HCT116 (cell line): ENCODE measurements around the gene ADAM17. TPM values are rescaled to one million over a fixed set of nuclear protein-coding genes. Genes with fewer than 3 reads are reported as not detected.

ENCODE experiments used
- ATAC-seq: fragments of 200-7000 bp; cut with Tn5 transposase; 2 replicates; pipeline ENCODE4 v1.9.1; 2020; ENCODE audit warnings: mild to moderate bottlenecking, moderate library complexity
- BruUV-seq: library from RNA; stranded (reverse); fragments of 400-500 nt; replicated peaks from 2 replicates; lab custom pipeline; 2021; lab: Mats Ljungman, UMichigan
- CTCF ChIA-PET: fragments of 300-600 bp; sonication (Branson Sonifier 250); formaldehyde crosslinking; loops from one replicate; lab custom pipeline; 2021; ENCODE audit warnings: antibody characterized with exemption; lab: Charles Lee
- POLR2A ChIA-PET: fragments of 300-600, 350-600 bp; sonication (Branson Sonifier 250); formaldehyde crosslinking; loops from one replicate; lab custom pipeline; 2021; ENCODE audit warnings: antibody characterized with exemption; lab: Charles Lee
- RAD21 ChIA-PET, 2 experiments: fragments of 300-600 bp; sonication (Branson Sonifier 250); formaldehyde crosslinking; loops; one replicate each; lab custom pipeline; 2023; ENCODE audit warnings: low total read pairs in 2 of 2; ENCODE audit not compliant: uncharacterized antibody in 2 of 2, unreplicated experiment in 2 of 2, low non-redundant PET in 1 of 2; lab: Charles Lee
- DNase-seq: peaks from one replicate; pipeline ENCODE4 v3.0.0-alpha.2; 2010; ENCODE audit warnings: low read depth, low spot score
- H2AFZ ChIP-seq: fragments of 200-600 bp; shearing (Covaris generic), sonication (generic); 2 replicates; pipeline ENCODE4 v1.6.1; 2017; ENCODE audit warnings: low read depth, mixed run types, mixed read lengths, antibody characterized with exemption, low read length; ENCODE audit not compliant: poor library complexity, severe bottlenecking
- H3K27ac ChIP-seq: 2 replicates; pipeline ENCODE4 v1.5.1; 2012; ENCODE audit warnings: low read depth, low read length
- H3K27me3 ChIP-seq: fragments of 200-600 bp; sonication (generic); 2 replicates; pipeline ENCODE4 v1.6.1; 2016; ENCODE audit warnings: mixed run types, low read length, mixed read lengths; ENCODE audit not compliant: insufficient read depth
- H3K36me3 ChIP-seq, 2 experiments: fragments of 200-500 bp in 1 of 2; fragments of 200-600 bp in 1 of 2; sonication (Bioruptor generic) in 1 of 2; sonication (generic) in 1 of 2; 2 replicates each; pipeline versions ENCODE4 v1.5.1 to v1.6.1; 2014 to 2016; ENCODE audit warnings: low read length in 2 of 2, inconsistent platforms in 1 of 2, mixed read lengths in 1 of 2, mixed run types in 1 of 2; ENCODE audit not compliant: insufficient read depth in 2 of 2, control insufficient read depth in 1 of 2
- H3K4me1 ChIP-seq, 2 experiments: fragments of 200-600 bp in 1 of 2; sonication (generic) in 1 of 2; 2 replicates each; pipeline versions ENCODE4 v1.5.1 to v1.6.1; 2012 to 2017; ENCODE audit warnings: low read length in 2 of 2, inconsistent platforms in 1 of 2, mild to moderate bottlenecking in 1 of 2, mixed read lengths in 1 of 2, mixed run types in 1 of 2, moderate library complexity in 1 of 2; ENCODE audit not compliant: insufficient read depth in 2 of 2, control insufficient read depth in 1 of 2
- H3K4me2 ChIP-seq: fragments of 200-600 bp; sonication (generic); 2 replicates; pipeline ENCODE4 v1.6.1; 2017; ENCODE audit warnings: mixed run types, low read length, mixed read lengths
- H3K4me3 ChIP-seq, 2 experiments: fragments of 200-600 bp in 1 of 2; sonication (generic) in 1 of 2; replicated peaks in 1 of 2; 2 replicates each; pipeline ENCODE4 v1.5.1; 2011 to 2016; ENCODE audit warnings: low read length in 2 of 2, control low read depth in 1 of 2, low read depth in 1 of 2, mild to moderate bottlenecking in 1 of 2, mixed read lengths in 1 of 2, mixed run types in 1 of 2
- H3K79me2 ChIP-seq: fragments of 200-600 bp; sonication (generic); 2 replicates; pipeline ENCODE4 v1.6.1; 2017; ENCODE audit warnings: mild to moderate bottlenecking, mixed run types, low read length, moderate library complexity, mixed read lengths; ENCODE audit not compliant: insufficient read depth
- H3K9ac ChIP-seq: fragments of 200-600 bp; sonication (generic); 2 replicates; pipeline ENCODE4 v1.6.1; 2016; ENCODE audit warnings: low read length, mixed read lengths
- H3K9me2 ChIP-seq: fragments of 200-600 bp; sonication (generic), shearing (Covaris generic); 2 replicates; pipeline ENCODE4 v1.6.1; 2017; ENCODE audit warnings: mixed run types, mild to moderate bottlenecking, moderate library complexity; ENCODE audit not compliant: insufficient read depth
- H3K9me3 ChIP-seq, 2 experiments: fragments of 200-500 bp in 1 of 2; fragments of 200-600 bp in 1 of 2; sonication (Bioruptor generic) in 1 of 2; sonication (generic) in 1 of 2; 2 replicates each; pipeline ENCODE4 v1.6.1; 2014 to 2017; ENCODE audit warnings: low read length in 2 of 2, mixed read lengths in 2 of 2, inconsistent platforms in 1 of 2, low read depth in 1 of 2, mild to moderate bottlenecking in 1 of 2, mixed run types in 1 of 2, moderate library complexity in 1 of 2; ENCODE audit not compliant: control insufficient read depth in 1 of 2, insufficient read depth in 1 of 2
- H4K20me1 ChIP-seq: fragments of 200-600 bp; sonication (generic), shearing (Covaris generic); 2 replicates; pipeline ENCODE4 v1.6.1; 2017; ENCODE audit warnings: mixed run types, mild to moderate bottlenecking, moderate library complexity; ENCODE audit not compliant: insufficient read depth
- CBX3 ChIP-seq: IDR thresholded peaks from 2 replicates; pipeline ENCODE4 v1.6.1; 2012; ENCODE audit warnings: low read depth
- CEBPB ChIP-seq: IDR thresholded peaks from 2 replicates; pipeline ENCODE4 v1.6.1; 2012; ENCODE audit warnings: low read depth
- EGR1 ChIP-seq: IDR thresholded peaks from 2 replicates; pipeline ENCODE4 v1.6.1; 2012; ENCODE audit warnings: low read depth
- ELF1 ChIP-seq: IDR thresholded peaks from 2 replicates; pipeline ENCODE4 v1.6.1; 2012; ENCODE audit warnings: low read depth, borderline replicate concordance
- JUND ChIP-seq: IDR thresholded peaks from 2 replicates; pipeline ENCODE4 v1.6.1; 2012
- POLR2A ChIP-seq: IDR thresholded peaks from 2 replicates; pipeline ENCODE4 v1.7.0; 2011; ENCODE audit warnings: borderline replicate concordance; ENCODE audit not compliant: insufficient read depth, insufficient read length; ENCODE audit errors: extremely low read depth
- POLR2AphosphoS5 ChIP-seq: IDR thresholded peaks from 2 replicates; pipeline ENCODE4 v1.6.1; 2011; ENCODE audit warnings: mild to moderate bottlenecking, low read depth, low read length, moderate library complexity
- RAD21 ChIP-seq: IDR thresholded peaks from 2 replicates; pipeline ENCODE4 v1.6.1; 2012; ENCODE audit warnings: low read depth, mild to moderate bottlenecking
- SIN3A ChIP-seq: IDR thresholded peaks from 2 replicates; pipeline ENCODE4 v1.6.1; 2012; ENCODE audit warnings: low read depth
- SRF ChIP-seq: IDR thresholded peaks from 2 replicates; pipeline ENCODE4 v1.6.1; 2012; ENCODE audit warnings: low read depth
- TCF7L2 ChIP-seq: IDR thresholded peaks from 2 replicates; pipeline ENCODE4 v1.7.0; 2011; ENCODE audit warnings: borderline replicate concordance, inconsistent platforms; ENCODE audit not compliant: insufficient read depth, insufficient read length; ENCODE audit errors: extremely low read depth
- YY1 ChIP-seq: IDR thresholded peaks from 2 replicates; pipeline ENCODE4 v1.6.1; 2011; ENCODE audit warnings: low read length, low read depth, moderate library complexity, mild to moderate bottlenecking; ENCODE audit not compliant: insufficient replicate concordance; ENCODE audit errors: extremely low read depth
- ZNF274 ChIP-seq: fragments of 200-500 bp; sonication (Bioruptor generic); IDR thresholded peaks from 2 replicates; pipeline ENCODE4 v1.6.1; 2014; ENCODE audit warnings: mild to moderate bottlenecking, low read depth, low read length, inconsistent platforms
- intact Hi-C: fragments of 100-400 bp; cut with micrococcal nuclease; formaldehyde crosslinking; loops from 2 replicates; pipeline ENCODE4 v1.10.0; 2022
- total RNA-seq: library from RNA; stranded (reverse); gene quantifications from one replicate; pipeline ENCODE4 v1.2.1, GENCODE V29; 2021; ENCODE audit not compliant: unreplicated experiment
- TF ChIP-seq, protein P1 (sequence below): IDR thresholded peaks from 2 replicates; pipeline ENCODE4 v1.6.1; 2011; ENCODE audit warnings: mild to moderate bottlenecking, low read length, moderate library complexity; ENCODE audit not compliant: insufficient replicate concordance; ENCODE audit errors: extremely low read depth

ADAM17 gene
- total RNA-seq, 1 experiment from 2014 or later, result 39.2 TPM

DNA sequence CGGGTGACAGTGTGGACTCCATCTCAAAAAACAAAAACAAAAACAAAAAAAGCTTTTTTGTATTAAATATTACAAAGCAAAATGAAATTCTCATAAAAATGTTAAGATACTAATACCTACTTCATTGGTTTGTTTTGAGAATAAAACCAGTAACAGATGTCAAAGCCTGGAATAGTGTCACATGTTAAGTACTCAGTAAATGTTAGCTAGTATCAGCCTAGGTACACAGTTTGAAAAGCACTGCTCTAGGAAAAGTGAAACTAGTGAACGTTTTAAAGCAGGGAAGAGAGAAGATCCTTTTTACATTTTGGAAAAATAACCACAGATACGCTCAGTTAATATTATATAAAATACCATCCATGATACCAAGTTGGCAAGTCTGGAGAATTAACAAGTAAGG is 37.1 kb upstream of the ADAM17 start:
- peaks cover 39 to 41% of the 10 kb centered on the region in 2 experiments for H3K4me1 ChIP-seq
- H3K9me3 ChIP-seq, result no peaks in the 10 kb centered on the region
- TF ChIP-seq RAD21 (no peak), ELF1 (no peak), CBX3 (no peak), SRF (no peak), POLR2AphosphoS5 (no peak), TCF7L2 (no peak), POLR2A (no peak), SIN3A (no peak), JUND (no peak), ZNF274 (no peak), EGR1 (no peak), YY1 (no peak), CEBPB (no peak)
- TF ChIP-seq, protein P1, sequence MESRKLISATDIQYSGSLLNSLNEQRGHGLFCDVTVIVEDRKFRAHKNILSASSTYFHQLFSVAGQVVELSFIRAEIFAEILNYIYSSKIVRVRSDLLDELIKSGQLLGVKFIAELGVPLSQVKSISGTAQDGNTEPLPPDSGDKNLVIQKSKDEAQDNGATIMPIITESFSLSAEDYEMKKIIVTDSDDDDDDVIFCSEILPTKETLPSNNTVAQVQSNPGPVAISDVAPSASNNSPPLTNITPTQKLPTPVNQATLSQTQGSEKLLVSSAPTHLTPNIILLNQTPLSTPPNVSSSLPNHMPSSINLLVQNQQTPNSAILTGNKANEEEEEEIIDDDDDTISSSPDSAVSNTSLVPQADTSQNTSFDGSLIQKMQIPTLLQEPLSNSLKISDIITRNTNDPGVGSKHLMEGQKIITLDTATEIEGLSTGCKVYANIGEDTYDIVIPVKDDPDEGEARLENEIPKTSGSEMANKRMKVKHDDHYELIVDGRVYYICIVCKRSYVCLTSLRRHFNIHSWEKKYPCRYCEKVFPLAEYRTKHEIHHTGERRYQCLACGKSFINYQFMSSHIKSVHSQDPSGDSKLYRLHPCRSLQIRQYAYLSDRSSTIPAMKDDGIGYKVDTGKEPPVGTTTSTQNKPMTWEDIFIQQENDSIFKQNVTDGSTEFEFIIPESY, result no peak
- DNase-seq (no peak), ATAC-seq (no peak)
- peaks cover 97% of the 10 kb centered on the region for H3K79me2 ChIP-seq
- no peak overlapping the region for H3K9ac ChIP-seq
- no peaks in the 10 kb centered on the region for H3K27me3 ChIP-seq
- H3K4me3 ChIP-seq, result no peak overlapping the region
- H3K9me2 ChIP-seq, result no peaks in the 10 kb centered on the region
- BruUV-seq, result no TSS peak
- no peak overlapping the region for H3K27ac ChIP-seq
- CTCF ChIA-PET, result no interaction called here
- intact Hi-C loops, result no loop called here
- POLR2A ChIA-PET, result no interaction called here
- peaks cover 6% of the 10 kb centered on the region; the same call in 1 of the 2 replicates for H4K20me1 ChIP-seq
- peaks cover 3 to 18% of the 10 kb centered on the region in 2 experiments; a peak in 2 of 4 replicates for H3K36me3 ChIP-seq
- H2AFZ ChIP-seq, result no peak overlapping the region
- RAD21 ChIA-PET, result no interaction called here
- H3K4me2 ChIP-seq, result no peak overlapping the region
